Astrocyte (in vitro differentiated cells and primary cell): ENCODE data around the gene DCTN1. TPM values are rescaled to one million over a fixed set of nuclear protein-coding genes. Genes with fewer than 3 reads are reported as not detected.
A peak's percentile ranks its signal among the peaks of the same experiment; 100 is the strongest.

Source experiments
- DNase-seq: peaks from one replicate; pipeline ENCODE4 v3.0.0-alpha.2; 2010; ENCODE audit warnings: low read depth
- FAIRE-seq: peaks from 2 replicates; lab custom pipeline; 2011; peaks lifted over from hg19 to GRCh38; lab: Jason Lieb, UNC
- H2AFZ ChIP-seq: 2 replicates; pipeline ENCODE4 v1.6.0; 2012; ENCODE audit warnings: low read depth, low read length, inconsistent platforms
- H3K27ac ChIP-seq: 2 replicates; pipeline ENCODE4 v1.5.1; 2011; ENCODE audit warnings: low read depth, low read length, inconsistent platforms
- H3K27me3 ChIP-seq: 2 replicates; pipeline ENCODE4 v1.6.0; 2011; ENCODE audit warnings: low read length, inconsistent platforms; ENCODE audit not compliant: insufficient read depth
- H3K36me3 ChIP-seq: 2 replicates; pipeline ENCODE4 v1.5.1; 2011; ENCODE audit warnings: low read length, inconsistent platforms; ENCODE audit not compliant: insufficient read depth
- H3K4me1 ChIP-seq: 2 replicates; pipeline ENCODE4 v1.5.1; 2011; ENCODE audit warnings: low read length, inconsistent platforms; ENCODE audit not compliant: insufficient read depth
- H3K4me2 ChIP-seq: 2 replicates; pipeline ENCODE4 v1.6.0; 2012; ENCODE audit warnings: low read length, inconsistent platforms
- H3K4me3 ChIP-seq: 2 replicates; pipeline ENCODE4 v1.5.1; 2011; ENCODE audit warnings: low read depth, mild to moderate bottlenecking, low read length, inconsistent platforms; ENCODE audit not compliant: insufficient read depth
- H3K79me2 ChIP-seq: 2 replicates; pipeline ENCODE4 v1.6.0; 2012; ENCODE audit warnings: mild to moderate bottlenecking, low read length, inconsistent platforms; ENCODE audit not compliant: insufficient read depth
- H3K9ac ChIP-seq: 2 replicates; pipeline ENCODE4 v1.6.0; 2012; ENCODE audit warnings: mild to moderate bottlenecking, low read length, inconsistent platforms
- H3K9me3 ChIP-seq: 2 replicates; pipeline ENCODE4 v1.5.1; 2012; ENCODE audit warnings: low read depth, mild to moderate bottlenecking, low read length, inconsistent platforms; ENCODE audit not compliant: insufficient read depth
- H4K20me1 ChIP-seq: 2 replicates; pipeline ENCODE4 v1.6.0; 2012; ENCODE audit warnings: low read length, inconsistent platforms; ENCODE audit not compliant: insufficient read depth
- H3K27ac Mint-ChIP-seq: one replicate; pipeline ENCODE4 v1.8.0; 2021; ENCODE audit warnings: mild to moderate bottlenecking, mixed read lengths; ENCODE audit not compliant: unreplicated experiment
- H3K27me3 Mint-ChIP-seq: one replicate; pipeline ENCODE4 v1.8.0; 2021; ENCODE audit warnings: low read depth, mixed read lengths; ENCODE audit not compliant: unreplicated experiment
- H3K36me3 Mint-ChIP-seq: one replicate; pipeline ENCODE4 v1.8.0; 2021; ENCODE audit warnings: low read depth, mixed read lengths; ENCODE audit not compliant: unreplicated experiment
- H3K4me1 Mint-ChIP-seq: one replicate; pipeline ENCODE4 v1.8.0; 2021; ENCODE audit warnings: low read depth, mixed read lengths; ENCODE audit not compliant: unreplicated experiment
- H3K4me3 Mint-ChIP-seq: one replicate; pipeline ENCODE4 v1.8.0; 2021; ENCODE audit warnings: mild to moderate bottlenecking, moderate library complexity, mixed read lengths; ENCODE audit not compliant: unreplicated experiment
- H3K9me3 Mint-ChIP-seq: one replicate; pipeline ENCODE4 v1.8.0; 2021; ENCODE audit warnings: mild to moderate bottlenecking, mixed read lengths; ENCODE audit not compliant: unreplicated experiment
- EZH2 ChIP-seq: IDR thresholded peaks from 2 replicates; pipeline ENCODE4 v1.6.1; 2012; ENCODE audit warnings: mild to moderate bottlenecking, low read length, inconsistent platforms; ENCODE audit not compliant: insufficient read depth
- total RNA-seq: library from RNA; stranded (reverse); gene quantifications from 2 replicates; pipeline ENCODE4 v1.2.1, GENCODE V29; 2021
- TF ChIP-seq, protein P1 (sequence below): IDR thresholded peaks from 2 replicates; pipeline ENCODE4 v1.5.1; 2011; ENCODE audit warnings: low read depth, mild to moderate bottlenecking, inconsistent platforms, low read length, moderate library complexity; ENCODE audit not compliant: insufficient read depth

The DCTN1 gene
- total RNA-seq, 1 donor from 2014 or later: 215 TPM

DNA sequence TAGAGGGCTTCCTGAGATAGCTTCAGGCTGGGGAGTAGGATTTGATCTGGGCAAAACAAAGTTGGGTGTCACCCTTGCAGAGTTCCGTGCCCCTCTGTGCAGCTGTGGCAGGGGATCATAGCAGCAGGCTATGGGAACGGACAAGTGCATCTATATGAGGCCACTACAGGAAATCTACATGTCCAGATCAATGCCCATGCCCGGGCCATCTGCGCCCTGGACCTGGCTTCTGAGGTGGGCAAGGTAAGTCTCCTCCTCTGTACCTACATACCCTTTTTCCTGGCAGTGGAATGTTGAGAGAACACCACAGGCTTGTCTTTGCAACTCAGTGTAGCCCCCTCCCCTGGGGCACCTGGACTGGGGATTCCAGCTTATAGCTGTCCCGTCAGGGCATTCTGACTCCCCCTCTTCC, 44.9 kb upstream of the DCTN1 start:
- TF ChIP-seq, protein P1, sequence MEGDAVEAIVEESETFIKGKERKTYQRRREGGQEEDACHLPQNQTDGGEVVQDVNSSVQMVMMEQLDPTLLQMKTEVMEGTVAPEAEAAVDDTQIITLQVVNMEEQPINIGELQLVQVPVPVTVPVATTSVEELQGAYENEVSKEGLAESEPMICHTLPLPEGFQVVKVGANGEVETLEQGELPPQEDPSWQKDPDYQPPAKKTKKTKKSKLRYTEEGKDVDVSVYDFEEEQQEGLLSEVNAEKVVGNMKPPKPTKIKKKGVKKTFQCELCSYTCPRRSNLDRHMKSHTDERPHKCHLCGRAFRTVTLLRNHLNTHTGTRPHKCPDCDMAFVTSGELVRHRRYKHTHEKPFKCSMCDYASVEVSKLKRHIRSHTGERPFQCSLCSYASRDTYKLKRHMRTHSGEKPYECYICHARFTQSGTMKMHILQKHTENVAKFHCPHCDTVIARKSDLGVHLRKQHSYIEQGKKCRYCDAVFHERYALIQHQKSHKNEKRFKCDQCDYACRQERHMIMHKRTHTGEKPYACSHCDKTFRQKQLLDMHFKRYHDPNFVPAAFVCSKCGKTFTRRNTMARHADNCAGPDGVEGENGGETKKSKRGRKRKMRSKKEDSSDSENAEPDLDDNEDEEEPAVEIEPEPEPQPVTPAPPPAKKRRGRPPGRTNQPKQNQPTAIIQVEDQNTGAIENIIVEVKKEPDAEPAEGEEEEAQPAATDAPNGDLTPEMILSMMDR: no peak
- TF ChIP-seq EZH2: no peak
- peaks cover 4% of the 10 kb centered on the region for H4K20me1 ChIP-seq
- no peak overlapping the region for H3K27ac ChIP-seq
- Mint-ChIP-seq H3K4me3 (no peak overlapping the region), H3K9me3 (no peaks in the 10 kb centered on the region), H3K27ac (peak overlapping the region; percentile 71), H3K4me1 (peaks cover 27% of the 10 kb centered on the region), H3K36me3 (peaks cover 18% of the 10 kb centered on the region), H3K27me3 (no peaks in the 10 kb centered on the region)
- H3K36me3 ChIP-seq: peaks cover 18% of the 10 kb centered on the region
- H3K79me2 ChIP-seq: no peaks in the 10 kb centered on the region
- H2AFZ ChIP-seq: no peak overlapping the region
- FAIRE-seq: no peak
- H3K27me3 ChIP-seq: no peaks in the 10 kb centered on the region
- peaks cover 29% of the 10 kb centered on the region for H3K4me1 ChIP-seq
- H3K4me3 ChIP-seq: no peak overlapping the region
- no peak overlapping the region for H3K4me2 ChIP-seq
- H3K9ac ChIP-seq: no peak overlapping the region
- H3K9me3 ChIP-seq: no peaks in the 10 kb centered on the region
- no peak for DNase-seq

DNA sequence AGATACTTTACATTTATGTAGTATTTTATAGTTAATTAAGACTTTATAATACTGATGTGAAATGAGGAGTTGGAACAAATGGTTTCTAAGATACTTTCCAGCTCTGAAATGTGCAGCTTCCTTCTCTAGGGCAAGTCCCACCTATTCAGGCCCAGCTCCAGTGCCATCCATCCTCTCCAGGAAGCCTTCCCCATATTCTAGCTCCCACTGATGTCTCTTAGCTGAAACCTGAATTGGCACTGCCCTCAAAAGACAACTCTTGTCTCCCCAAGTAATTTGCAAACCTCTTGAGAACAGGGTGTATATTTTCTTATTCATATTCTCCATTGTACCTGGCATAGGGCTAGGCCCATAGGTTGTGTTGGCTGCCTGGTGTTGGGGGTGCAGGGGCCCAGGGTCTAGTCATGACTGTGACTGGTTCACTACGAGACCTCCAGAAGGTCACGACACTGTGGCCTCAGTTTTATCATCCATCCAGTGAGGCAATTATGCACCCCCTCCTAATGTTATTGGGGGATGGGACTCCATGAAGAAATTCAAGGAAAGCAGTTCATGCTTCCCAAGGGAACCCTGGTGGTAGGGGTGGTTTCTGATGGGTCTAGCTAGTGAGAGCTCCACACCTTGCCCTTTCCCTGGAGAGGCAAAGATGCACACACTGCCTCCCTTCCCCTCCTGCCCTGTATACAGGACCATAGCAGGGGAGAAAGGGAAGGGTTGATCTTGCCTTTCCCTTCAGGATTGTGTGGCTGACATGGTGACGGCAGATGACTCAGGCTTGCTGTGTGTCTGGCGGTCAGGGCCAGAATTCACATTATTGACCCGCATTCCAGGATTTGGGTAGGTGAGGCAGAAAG, 44.3 kb upstream of the DCTN1 start:
- H3K9me3 Mint-ChIP-seq: no peaks in the 10 kb centered on the region

More for the DNA sequence above, 44.3 kb upstream of the DCTN1 start:
- Mint-ChIP-seq H3K4me3 (no peak overlapping the region), H3K36me3 (peaks cover 14% of the 10 kb centered on the region), H3K27me3 (no peaks in the 10 kb centered on the region), H3K27ac (peak overlapping the region; percentile 71), H3K4me1 (peaks cover 27% of the 10 kb centered on the region)
- TF ChIP-seq, protein P1: no peak
- TF ChIP-seq EZH2: no peak
- Histone ChIP-seq H3K4me2 (no peak overlapping the region), H3K4me1 (peaks cover 27% of the 10 kb centered on the region), H3K27me3 (no peaks in the 10 kb centered on the region), H3K36me3 (peaks cover 14% of the 10 kb centered on the region), H2AFZ (no peak overlapping the region), H3K9ac (no peak overlapping the region), H3K79me2 (no peaks in the 10 kb centered on the region), H3K9me3 (no peaks in the 10 kb centered on the region), H4K20me1 (peaks cover 4% of the 10 kb centered on the region), H3K27ac (no peak overlapping the region), H3K4me3 (no peak overlapping the region)
- FAIRE-seq: no peak
- DNase-seq: no peak
